ENCODE results near the gene AKAP10. TPM values are rescaled to one million over a fixed set of nuclear protein-coding genes. Genes with fewer than 3 reads are reported as not detected.

AKAP10 gene
- total RNA-seq, 1 experiment from 2014 or later: 20.2 TPM

GRCh38 chr17:19975601-19976000 is 2.0 kb downstream of the AKAP10 start:
- Histone ChIP-seq H3K27me3 (ENCODE audit: insufficient read depth, low read length) (no peaks in the 10 kb centered on the region), H3T11ph (ENCODE audit: low read length) (no peak overlapping the region), H2AFZ (ENCODE audit: low read length) (no peak overlapping the region), H2AK5ac (ENCODE audit: insufficient read length, low read length) (no peak overlapping the region), H3K14ac (ENCODE audit: insufficient read depth, low read length) (no peak overlapping the region), H4K91ac (ENCODE audit: insufficient read length, low read depth, low read length) (no peak overlapping the region), H4K5ac (ENCODE audit: insufficient read length, low read depth, low read length) (no peak overlapping the region), H3K23me2 (ENCODE audit: insufficient read length, low read depth, low read length, poor library complexity, severe bottlenecking) (no peaks in the 10 kb centered on the region), H3K79me2 (ENCODE audit: insufficient read depth, low read length) (peaks cover 38% of the 10 kb centered on the region), H3K27ac (ENCODE audit: insufficient read length, low read depth, low read length) (no peak overlapping the region), H2BK15ac (ENCODE audit: low read depth, low read length) (no peak overlapping the region), H4K8ac (replicated peaks; ENCODE audit: insufficient read length, low read depth, low read length) (no peak overlapping the region), H4K20me1 (ENCODE audit: control insufficient read depth, insufficient read depth, insufficient read length) (no peaks in the 10 kb centered on the region), H2BK20ac (ENCODE audit: low read depth, low read length, poor library complexity, severe bottlenecking) (no peak overlapping the region), H3K23ac (ENCODE audit: insufficient read length, low read depth, low read length) (no peak overlapping the region), H3K4ac (ENCODE audit: low read depth, low read length) (no peak overlapping the region), H3K9ac (ENCODE audit: extremely low read depth, insufficient read length, low read length) (no peak overlapping the region), H3K4me1 (ENCODE audit: insufficient read depth, low read length) (no peaks in the 10 kb centered on the region), H2BK12ac (ENCODE audit: insufficient read length, low read depth, low read length) (no peak overlapping the region), H3K79me1 (ENCODE audit: insufficient read depth, low read depth, low read length, poor library complexity, severe bottlenecking) (peaks cover 18% of the 10 kb centered on the region), H3K4me2 (ENCODE audit: insufficient read depth, insufficient read length, low read length) (no peak overlapping the region), H3K56ac (ENCODE audit: insufficient read length, low read depth, low read length) (no peak overlapping the region), H2BK5ac (ENCODE audit: insufficient read length, low read length) (no peak overlapping the region), H3K9me3 (ENCODE audit: control insufficient read depth, low read depth, low read length) (no peaks in the 10 kb centered on the region), H3K18ac (ENCODE audit: insufficient read length, low read depth, low read length) (no peak overlapping the region), H2BK120ac (ENCODE audit: low read depth, low read length, poor library complexity, severe bottlenecking) (no peak overlapping the region)
- Mint-ChIP-seq H3K27me3 (ENCODE audit: low read depth) (peaks cover 5% of the 10 kb centered on the region), H3K27ac (0 out of 7 replicates have a peak overlapping the region, but pooled peaks of 1 of the 3 experiments have one; percentile 13), H3K4me3 (peak overlapping the region; percentile 47 to 60), H3K36me3 (ENCODE audit: insufficient read depth in 1 of 3, low read depth in 3 of 3) (peaks cover 19 to 45% (median 42%) of the 10 kb centered on the region in 3 experiments), H3K9me3 (peaks cover 8% of the 10 kb centered on the region in 2 experiments), H3K4me1 (peaks cover 21 to 23% of the 10 kb centered on the region in 2 experiments)
- no CpG with 5 or more reads among the region's 3 CpGs for WGBS (ENCODE audit: extremely low coverage, insufficient read length, low lambda C conversion rate)
- DNase-seq: no peak
- TF ChIP-seq, protein P1, sequence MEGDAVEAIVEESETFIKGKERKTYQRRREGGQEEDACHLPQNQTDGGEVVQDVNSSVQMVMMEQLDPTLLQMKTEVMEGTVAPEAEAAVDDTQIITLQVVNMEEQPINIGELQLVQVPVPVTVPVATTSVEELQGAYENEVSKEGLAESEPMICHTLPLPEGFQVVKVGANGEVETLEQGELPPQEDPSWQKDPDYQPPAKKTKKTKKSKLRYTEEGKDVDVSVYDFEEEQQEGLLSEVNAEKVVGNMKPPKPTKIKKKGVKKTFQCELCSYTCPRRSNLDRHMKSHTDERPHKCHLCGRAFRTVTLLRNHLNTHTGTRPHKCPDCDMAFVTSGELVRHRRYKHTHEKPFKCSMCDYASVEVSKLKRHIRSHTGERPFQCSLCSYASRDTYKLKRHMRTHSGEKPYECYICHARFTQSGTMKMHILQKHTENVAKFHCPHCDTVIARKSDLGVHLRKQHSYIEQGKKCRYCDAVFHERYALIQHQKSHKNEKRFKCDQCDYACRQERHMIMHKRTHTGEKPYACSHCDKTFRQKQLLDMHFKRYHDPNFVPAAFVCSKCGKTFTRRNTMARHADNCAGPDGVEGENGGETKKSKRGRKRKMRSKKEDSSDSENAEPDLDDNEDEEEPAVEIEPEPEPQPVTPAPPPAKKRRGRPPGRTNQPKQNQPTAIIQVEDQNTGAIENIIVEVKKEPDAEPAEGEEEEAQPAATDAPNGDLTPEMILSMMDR (conservative IDR thresholded peaks at IDR 0.05): no peak
